Activated naive CD4-positive, alpha-beta T cell (primary cell): ENCODE measurements around the gene CRKL.

Experiments
- DNase-seq, 4 experiments: peaks; one replicate each; lab custom pipeline; 2025; lab: John Stamatoyannopoulos, UW

The CRKL gene

DNA sequence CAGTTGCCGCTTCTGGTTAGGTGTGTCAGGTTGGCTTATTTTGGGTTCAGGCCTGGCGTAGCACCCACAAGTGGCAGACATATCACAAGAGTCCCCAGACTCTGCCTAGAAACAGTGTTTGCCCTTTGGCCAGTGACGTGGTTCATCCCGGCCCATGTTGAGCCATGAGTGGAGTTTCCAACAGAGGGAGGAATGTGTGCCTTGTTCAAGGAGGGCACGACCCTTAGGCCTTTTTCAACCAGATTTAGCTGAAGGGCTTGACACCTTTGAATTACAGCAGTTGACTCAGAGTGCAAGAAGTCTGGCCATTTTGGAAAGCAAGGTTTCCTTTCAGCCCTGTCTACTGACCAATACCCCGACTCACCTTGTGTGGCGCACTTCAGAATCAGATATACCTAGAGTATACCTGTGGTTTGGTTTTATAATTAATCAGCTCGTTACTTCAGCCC, 34.7 kb downstream of the CRKL start:
- DNase-seq: no peak

DNA sequence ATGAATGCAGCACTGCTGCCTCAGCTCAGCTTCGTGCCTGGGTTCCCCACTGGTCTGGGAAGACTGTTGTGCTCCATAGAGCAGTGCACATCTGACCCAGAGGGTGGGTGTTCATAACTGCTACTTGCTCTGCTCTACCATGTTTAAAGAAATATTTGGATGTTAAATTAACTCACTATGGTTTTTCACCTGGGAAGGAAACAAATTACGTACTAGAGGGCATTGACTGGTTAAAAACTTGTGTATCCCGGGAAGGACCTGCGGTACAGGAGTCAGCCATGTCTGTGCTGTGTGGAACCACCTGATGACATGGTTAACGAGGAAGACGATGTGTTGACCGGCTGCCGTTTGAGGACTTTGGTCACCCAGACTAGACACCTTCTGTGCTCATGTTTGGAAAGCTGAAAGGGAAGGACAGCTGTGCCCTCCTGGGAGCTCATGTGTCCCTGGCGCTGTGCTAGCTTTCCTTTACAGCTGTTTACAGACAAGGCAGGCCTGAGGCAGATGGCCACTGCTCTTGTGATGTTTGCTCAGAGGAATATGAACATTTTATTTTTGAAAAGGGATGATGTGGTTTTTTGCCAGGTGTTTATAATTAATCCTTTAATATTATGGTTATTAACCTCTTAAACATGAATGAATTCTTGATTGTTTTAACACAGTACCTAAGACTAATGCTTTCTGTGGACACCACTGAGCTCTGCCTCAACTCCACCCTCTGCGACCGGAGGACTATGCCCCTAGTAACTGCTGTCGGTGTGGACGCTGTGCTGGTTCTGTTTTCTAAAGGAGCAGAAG, 35.5 kb downstream of the CRKL start:
- DNase-seq: no peak

DNA sequence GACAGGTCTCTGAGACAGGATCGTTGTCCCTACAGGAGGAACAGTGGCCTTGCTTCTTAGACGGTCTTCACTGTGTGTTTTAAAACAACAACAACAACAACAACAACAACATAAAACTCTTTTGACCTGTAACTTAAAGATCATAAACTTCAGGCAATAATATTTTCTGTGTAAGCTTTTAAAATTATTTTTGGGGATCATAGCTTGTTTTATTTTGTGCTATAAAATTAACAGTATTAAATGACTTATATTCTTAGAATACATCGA, 36.1 kb downstream of the CRKL start:
- DNase-seq: no peak

DNA sequence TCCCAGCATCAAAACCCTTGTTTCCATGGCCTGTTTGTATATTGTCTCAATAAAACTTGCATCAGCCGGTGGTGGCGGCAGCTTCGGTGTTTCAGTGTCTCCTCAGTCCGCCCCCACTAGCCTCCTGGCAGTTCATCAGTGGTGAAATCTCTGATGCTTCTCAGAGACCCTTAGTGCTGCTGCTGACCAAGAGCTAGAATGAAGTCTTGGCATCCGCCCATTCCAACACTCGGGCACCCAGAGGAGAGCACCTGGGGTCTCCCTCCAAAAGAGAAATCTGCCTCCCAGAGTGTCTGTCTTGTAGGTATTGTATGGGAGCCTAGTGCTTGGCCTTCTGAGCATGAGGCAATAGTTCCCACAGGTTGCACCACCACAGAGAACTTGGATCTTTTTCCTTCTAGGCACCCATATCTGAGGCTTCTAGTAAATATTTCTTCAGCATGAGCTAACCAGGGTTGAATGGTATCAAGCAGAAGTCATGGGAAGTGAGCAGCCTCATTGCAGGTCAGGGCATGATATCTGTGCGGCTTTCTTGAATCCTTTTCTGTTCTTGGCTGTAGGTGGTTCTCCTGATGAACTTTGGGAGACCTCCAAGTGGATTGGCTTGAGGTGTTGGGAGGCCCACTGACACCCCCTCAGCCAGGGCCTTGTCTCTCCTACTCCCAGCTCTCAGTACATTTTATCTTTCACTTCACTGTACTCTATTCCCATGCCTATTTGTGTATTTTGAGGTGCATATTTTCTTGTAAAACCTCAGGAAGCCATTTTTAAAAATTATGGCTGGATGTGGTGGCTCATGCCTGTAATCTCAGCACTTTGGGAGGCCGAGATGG, 36.7 kb downstream of the CRKL start:
- DNase-seq: no peak

DNA sequence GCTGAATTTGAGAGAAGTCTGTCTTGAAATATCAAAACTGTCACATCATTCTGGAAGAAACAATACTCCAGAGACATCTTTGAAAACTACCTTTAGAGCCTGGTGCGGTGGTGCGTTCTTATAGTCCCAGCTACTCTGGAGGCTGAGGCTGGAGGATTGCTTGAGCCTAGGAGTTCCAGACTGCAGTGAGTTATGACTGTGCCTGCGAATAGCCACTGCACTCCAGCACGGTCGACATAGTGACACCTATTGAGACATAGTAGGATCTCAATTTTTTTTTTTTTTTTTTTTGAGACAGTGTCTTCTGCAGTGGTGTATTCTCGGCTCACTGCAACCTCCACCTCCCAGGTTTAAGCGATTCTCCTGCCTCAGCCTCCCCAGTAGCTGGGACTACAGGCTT, 38.3 kb downstream of the CRKL start:
- DNase-seq: no peak

DNA sequence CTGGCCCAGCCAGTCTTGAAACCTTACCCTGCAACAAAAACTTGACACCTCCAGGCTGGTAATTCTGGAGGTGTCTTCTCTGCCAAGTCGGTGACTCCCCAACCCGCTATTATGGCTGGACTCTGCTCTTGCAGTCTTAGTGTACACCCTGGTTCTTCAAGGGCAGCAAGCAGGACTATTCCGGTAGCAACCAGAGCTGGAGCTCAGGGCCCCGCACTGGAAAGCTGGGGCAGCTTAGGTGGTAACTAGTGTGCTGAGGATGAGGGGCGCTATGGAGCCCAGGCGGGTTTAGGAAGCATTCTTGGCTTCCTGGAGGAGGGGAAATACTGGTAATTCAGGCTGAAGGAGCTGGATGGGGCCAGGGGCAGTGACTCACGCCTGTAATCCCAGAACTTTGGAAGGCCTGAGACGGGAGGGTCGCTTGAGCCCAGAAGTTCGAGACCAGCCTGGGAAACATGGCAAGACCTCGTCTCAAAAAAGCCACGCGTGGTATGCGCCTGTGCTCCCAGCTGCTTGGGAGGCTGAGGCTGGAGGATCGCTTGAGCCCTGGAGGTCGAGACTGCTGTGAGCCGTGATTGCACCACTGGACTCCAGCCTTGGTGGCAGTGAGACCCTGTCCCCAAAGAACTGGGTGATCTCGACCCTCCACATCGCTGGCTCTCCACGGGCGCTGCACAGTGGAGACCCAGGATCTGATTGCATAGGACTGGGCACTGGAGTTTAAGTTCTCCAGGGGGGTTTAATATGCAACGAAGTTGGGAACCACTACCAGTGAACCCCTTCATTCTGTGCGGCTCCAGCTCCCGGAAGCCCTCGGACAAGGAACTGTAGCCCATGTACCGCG, 39.3 kb downstream of the CRKL start:
- DNase-seq: no peak

DNA sequence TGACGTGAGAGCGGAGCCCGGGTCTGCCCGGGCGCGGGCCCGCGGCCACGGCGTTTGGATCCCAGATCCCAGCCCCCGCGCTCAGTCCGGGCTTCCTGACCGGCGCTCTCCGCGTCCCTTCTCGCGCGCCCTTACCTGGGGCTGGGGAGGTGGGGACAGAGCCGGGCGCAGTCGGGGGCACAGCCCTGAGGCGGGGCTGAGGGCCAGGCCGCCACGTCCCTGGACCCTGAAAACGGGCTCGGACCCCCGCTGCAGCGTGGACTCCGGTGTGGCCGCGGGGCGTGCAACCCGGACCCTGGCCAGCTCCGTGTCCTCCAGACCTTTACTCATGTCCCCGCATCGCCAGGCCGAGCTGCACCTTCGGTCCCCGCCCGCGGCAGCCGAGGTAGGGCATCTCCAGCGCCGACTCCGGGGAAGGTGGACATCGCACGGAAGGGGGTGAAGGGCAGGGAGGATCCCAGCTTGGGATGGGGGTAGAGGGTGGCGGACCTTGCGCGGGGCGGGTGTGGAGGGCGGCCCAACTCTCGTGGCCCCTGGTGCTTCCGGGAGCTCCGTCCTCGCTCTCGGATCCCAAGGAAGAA, 40.0 kb downstream of the CRKL start:
- DNase-seq: no peak

DNA sequence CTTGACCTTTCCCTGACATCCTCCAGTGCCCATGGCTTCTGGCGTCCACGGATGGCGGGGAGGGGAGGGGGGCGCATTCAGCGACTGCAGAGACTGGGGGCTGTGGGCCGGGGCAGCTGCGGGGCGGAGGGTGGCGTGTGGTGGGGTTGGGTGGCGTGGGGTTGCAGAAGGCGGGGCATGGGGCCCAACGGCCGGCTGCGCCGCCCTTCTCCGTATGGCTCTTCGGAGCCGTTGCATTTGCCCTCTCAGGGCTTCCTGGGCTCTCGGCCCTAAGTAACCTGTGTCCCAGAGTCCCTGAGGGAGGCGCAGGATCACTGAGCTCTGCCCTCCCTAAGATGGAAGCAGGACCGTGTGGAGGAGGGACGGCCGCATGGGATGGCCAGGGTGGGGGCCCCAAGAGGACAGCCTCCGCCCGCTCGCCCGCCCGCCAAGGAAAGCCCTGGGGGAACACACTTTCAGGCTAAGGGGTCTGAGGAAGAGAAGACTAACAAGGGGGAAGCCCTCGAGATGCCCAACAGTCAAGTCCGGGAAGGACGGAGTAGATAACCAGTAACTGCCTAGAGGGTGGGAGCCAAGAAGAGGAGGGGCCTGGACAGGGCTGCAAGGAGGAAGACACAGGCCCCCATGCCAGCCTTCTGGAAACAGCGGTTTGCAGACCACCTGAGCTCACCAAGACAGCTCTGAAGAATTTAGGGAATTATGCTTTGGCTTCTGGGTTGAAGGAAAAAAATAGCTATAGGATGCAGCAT, 40.6 kb downstream of the CRKL start:
- DNase-seq: no peak

DNA sequence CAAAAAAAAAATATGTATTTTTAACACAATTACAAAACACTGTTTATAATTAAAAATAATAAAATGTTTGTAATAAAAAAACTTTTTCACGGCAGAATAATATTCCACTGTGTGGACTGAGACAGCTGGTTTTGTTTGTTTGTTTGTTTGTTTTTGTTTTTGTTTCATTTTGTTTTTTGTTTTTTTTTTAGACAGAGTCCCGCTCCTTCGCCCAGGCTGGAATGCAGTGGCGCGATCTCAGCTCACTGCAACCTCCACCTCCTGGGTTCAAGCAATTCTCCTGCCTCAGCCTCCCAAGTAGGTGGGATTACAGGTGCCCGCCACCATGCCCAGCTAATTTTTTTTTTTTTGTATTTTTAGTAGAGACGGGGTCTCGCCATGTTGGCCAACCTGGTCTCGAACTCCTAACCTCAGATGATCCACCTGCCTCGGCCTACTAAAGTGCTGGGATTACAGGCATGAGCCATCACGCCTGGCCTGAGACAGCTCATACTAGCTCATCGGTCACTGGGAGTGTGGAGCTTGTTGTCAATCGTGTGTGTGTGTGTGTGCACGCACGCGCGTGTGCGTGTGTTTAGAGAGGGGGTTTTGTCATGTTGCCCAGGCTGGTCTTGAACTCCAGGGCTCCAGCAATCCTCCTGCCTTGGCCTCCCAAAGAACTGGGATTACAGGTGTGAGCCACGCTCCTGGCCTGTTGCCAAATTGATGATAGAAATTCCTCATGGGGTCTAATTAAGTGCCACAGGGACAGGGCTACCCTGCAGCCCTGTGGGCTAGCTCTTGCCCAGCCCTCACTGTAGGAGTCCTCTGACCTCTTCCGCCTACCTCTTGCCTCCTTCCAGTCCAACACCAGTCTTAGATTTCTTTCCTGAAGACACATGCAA, 42.6 kb downstream of the CRKL start:
- DNase-seq: no peak

DNA sequence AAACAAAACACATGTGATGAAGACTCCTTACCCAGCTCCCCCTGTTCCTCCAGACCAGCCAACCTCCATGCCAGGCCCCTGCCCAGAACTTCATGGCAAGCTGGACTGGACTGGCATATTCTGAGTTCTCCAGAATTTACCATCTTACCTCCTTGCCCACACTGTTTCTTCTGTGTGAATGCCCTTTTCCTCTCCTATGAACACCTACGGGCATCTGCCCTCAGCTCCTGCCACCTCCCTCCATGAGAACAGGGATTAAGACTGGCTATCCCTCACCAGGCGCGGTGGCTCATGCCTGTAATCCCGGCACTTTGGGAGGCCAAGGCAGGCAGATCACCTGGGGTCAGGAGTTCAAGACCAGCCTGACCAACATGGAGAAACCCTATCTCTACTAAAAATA, 43.4 kb downstream of the CRKL start:
- no peak for DNase-seq

DNA sequence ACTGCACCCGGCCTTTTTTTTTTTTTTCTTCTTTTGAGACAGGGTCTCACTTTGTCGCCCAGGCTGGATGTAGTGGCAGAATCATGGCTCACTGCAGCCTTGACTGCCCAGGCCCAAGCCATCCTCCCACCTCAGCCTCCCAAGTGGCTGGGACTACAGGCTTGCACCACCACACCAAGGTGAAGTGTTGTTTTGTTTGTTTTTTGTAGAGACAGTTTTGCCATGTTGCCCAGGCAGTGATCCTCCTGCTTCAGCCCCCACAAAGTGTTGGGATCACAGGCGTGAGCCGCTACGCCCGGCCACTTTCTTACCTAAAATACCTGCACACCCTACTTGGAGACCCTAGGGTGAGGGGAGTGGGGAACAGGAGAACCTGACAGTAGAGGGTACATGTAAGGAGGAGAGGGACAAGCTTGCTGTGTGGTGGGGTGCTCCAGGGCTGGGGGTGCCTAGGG, 45.3 kb downstream of the CRKL start:
- DNase-seq: no peak

DNA sequence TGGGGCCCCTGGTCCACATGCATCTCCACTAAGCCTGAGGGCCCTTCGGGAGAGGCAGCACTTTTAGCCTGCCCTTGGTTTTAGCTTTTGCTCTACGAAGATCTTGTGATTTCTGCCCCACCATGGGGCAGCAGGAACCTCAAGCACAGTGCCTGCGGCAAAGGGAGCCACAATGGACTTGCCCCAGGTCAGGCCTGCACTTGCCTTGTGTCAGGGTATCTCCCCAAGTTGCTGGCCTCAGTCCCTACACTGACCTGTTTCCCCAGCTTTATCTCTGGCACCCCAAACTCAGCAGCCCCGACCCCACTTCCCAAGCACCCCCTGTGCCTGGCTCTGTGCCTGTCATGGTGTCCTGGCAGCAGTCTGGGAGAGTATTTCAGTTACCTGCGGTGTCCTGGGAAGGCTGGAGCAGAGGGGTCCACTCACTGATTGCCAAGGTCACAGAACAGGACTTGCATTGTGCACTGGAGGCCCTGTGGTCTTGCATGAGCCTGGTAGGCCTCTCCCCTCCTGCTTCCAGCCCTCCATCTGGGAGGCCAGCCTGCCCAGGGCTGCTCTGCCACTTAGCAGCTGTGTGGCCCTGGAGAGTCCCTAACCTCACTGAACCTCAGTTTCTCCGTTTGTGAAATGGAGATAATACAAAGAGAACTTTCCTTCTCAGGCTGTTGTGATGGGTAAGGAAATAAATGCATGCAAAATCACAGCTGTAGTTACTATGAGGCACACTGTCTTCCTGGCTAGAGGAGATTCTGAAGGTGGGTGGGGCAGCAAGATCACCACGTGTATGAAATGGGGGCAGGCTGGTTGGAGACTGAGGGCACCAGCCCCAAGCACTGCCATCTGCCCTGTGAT, 46.2 kb downstream of the CRKL start:
- DNase-seq: no peak

DNA sequence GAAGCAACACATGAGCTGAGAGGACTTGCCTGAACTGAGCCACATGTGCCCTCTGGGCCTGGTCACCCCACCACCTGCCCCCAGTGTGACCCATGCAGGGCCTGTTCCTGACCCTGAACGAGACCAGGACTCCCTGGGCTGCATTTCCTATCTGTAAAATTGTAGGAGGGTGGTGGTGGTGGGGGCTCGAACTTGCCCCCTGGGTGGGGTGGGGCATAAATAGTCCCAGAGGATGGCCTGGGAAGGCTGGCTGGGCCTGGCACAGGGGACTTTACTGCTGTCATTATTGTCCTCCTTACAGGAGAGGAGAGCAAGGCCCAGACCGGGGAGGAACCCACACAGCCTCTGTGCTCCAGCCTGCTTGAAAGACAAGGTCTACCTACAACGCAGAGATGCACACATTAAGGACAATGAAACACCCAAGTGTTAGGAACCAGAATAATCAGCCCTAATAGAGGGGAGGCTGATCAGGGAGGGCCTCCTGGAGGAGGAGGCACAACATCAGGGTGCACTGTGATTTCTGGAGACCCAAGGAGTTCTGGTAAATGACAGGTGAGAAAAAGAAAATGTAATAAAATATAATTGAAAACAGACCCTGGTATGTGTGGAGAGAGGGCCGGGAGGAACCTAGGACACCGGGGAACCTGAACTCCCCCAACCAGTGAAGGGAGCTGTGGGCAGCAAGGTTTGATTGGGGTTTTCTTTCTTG, 47.0 kb downstream of the CRKL start:
- DNase-seq: no peak

DNA sequence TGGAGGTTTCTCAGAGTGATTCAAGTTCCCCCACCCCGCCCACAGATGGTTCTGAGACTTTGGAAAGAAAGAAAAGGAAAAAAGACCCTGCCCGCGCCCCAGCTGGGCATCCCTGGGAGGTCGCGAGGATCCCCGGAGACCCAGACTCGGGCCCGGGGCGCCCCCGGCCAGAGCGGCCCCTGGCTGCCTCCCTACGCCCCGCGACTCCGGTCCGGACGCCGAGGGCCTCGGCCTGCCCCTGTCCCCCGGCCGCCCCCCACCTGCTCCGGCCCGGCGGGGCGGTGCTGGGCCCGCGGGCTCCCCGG, 47.5 kb downstream of the CRKL start:
- DNase-seq: no peak

DNA sequence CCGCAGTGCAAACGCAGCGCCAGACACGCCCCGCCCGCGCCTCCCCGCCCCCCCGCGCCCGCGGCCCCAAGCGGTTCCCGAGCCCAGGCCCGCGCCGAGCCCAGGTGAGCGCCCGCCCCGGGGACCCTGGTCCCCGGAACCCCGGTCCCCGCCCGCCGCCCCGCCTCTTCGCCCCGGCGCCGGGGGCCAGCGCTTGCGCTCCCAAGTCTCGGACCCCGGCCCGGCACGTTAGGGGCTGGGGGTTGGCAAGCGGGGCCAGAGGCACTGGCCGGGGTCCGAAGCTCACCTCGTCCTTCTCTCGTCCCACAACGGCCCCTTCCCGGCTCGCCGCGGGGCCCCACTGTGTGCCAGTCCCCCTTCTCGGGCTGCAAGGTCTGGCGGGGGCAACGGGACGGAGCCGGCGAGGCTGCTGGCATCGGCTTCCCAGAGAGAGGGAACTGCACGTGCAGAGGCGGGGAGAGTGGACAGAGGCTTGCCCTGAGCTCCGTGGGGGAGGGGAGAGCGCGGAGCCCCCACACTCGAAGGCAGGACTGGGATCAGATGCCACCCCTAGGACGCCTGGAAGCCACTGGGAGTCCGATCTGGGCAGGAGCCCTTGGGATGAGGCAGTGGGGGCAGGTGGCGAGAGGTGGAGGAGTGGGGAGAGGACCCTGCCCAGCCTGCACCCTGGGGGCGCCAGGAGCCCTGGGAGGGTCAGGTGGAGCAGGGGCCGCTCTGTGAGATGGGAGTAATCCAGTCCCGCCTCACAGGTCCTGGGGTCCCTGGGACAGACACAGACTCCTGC, 48.1 kb downstream of the CRKL start:
- no peak for DNase-seq

DNA sequence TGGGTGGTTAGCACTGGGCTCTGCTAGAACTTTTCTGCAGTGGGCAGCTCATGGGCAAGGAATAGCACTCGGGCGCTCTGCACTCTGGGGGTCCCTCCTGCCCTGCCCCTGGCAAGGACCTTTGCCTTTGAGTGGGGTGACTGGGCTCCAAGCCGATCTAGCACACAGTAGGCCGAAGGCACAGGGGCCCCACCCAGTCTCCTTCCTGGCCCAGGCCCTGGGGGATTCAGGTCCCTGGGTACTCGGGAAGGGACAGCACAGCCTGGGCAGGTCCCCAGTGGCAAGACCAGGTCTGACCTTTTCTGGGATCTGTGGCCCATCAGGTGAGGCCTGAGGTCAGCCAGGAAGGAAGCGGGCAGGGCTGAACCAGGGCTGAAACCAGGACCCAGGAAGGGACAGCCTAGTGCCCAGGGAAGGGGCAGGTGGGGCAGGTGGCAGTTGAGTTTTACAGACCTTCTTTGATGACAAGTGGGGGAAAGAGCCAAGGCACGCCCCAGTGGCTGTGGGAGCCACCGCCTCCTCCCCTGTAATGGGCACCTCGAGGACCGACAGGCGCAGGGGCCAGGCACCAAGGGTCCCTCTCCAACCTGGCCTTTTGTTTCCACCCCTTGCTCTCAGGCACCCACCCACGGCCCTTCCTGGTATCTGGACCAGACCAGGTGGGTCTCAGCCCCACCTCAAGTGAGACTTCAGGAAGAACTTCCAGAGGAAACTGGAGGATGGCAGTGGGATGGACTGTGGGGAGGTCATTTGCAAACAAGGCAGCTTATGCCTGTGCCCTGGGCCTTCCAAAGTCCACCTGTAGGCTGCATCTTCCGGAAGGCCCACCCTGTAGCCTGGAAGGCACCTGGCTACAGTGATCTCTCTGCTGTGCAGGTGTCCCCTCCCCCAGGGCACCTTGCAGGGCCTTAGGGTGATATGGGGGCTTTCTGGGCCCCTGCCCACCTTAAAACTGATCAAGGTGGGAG, 49.0 kb downstream of the CRKL start:
- DNase-seq: no peak
